GM18502 (cell line): ENCODE data around the gene VSIG1.
A peak's percentile ranks its signal among the peaks of the same experiment; 100 is the strongest.

Source experiments
- ATAC-seq: cut with Tn5 transposase; IDR thresholded peaks from one replicate; pipeline ENCODE4 v1.9.1; 2021; ENCODE audit warnings: mild to moderate bottlenecking; ENCODE audit not compliant: unreplicated experiment, poor library complexity

VSIG1 gene

DNA sequence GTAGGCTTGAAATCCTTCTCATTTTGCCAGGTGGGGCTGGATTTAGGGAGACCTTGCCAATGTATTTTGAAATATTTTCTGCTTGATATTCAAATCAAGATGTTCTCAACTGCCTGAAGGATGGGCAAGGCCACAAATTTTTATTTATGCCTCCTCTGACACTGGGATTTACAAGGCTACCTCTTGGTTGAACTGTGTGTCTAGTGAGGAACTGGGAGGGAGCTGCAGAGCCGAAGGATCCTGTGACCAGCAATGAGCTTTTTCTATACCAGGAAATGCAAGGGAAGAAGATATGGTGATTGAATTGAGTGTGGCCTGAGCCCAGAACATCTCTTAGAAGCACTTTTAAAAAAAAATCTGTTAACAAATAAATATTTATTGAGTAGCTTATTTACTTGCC, 14.9 kb downstream of the VSIG1 start:
- ATAC-seq, result no peak

DNA sequence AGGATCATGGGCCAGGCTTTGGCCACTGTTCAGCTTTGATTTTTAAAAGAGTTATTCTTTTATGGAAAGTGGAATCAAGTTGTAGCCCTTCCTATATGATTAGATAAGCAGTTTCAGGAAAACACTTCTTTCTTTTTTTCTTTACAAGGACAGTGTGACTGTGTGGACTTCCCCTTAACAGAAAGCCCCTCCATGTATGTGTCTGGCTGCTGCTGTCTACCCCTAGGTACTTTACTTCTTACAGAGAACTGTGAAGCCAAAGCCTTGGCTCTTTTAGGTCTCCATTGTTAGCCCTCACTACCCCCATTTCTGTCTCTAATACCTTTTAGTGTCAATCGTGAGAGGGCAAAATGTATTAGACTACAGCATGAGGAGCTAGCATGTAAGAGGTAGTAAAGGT, 19.1 kb downstream of the VSIG1 start:
- no peak for ATAC-seq

DNA sequence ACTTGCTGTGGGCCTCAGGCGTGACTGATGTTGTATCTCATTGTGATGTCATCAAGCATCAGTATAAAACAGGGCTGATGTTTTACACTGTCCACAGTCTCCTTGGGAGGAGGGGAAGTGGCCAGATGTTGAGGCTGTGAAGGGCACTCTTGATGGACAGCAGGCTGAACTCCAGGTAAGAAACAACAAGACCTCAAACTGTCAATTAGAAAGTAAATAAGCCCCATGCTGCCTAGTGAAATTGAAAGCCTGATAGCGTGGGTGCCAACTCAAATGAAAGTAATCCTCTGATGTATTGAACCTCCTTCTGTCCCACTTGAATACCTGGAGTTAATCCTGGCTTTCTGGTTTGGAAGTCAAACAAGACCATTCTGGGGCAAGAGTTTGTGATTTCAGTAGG, 19.7 kb downstream of the VSIG1 start:
- ATAC-seq, result no peak

DNA sequence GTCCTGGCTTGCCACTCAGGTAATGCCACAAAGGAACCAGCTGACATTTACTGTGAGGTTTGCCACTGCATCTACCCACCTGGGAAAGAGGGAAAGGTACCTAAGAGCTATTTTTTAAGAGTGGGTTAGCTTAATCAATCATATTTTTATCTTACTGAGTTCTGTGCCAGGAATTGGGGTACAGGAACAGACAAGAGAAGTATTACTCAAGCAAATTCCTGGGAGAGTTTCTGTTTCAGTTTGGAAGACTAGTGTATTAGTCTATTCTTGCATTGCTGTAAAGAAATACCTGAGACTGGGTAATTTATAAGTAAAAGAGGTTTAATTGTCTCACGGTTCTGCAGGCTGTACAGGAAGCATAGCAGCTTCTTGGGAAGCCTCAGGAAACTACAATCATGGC, 23.3 kb downstream of the VSIG1 start:
- no peak for ATAC-seq

DNA sequence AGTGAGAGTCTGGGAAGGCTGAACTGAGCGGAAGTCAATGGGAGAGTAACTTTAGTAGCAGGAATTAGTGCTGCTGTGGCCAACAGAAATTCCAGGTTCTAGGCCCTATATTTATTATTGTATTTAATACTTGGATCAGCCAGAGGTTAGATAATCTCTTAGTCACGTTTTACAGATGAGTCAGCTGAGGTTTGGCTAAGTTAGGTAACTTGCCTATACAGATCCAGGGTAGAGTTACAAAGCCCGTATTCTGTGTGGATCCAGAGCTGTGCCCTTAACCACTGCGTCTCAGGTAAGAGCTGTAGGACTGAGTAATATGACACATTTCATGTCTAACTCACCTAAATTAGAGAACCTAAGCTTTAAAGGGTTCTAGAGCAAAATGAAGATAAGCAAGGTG, 26.0 kb downstream of the VSIG1 start:
- ATAC-seq, result no peak

DNA sequence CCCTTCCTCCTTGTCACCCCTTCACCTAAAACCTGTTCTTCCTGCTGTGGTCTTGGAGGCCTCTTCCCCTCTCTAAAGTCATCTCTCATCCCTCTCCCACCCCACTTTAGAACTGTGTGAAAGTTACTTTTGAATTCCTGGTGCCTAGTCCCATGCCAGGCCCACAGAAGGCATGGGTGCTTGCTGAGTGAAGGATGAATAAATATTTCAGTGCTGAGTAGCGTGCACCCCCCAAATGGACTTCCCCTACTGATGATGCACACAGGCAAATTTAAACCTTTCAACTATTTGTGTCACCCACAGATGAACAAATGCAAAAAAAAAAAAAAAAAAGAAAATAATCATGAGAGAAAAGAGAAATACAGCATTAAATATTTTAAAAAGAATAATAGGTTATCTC, 26.7 kb downstream of the VSIG1 start:
- ATAC-seq, result no peak

DNA sequence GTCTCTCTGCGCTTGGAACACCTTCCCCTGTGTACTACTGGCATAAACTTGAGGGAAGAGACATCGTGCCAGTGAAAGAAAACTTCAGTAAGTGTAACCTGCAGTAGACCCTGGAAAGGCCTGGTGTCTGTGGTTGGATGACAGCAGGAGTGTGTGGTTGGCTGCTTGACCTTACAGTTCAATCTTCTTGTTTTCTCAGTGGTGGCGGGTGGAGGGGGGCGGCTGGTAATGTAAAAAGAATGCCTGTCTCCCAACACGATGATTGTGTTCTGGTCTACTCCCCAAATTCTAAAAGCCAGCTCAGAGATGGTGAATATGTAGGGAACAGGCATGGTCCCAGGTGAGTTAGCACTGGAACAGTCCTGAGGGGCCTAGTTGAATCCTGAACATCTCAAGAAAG, 27.9 kb downstream of the VSIG1 start:
- ATAC-seq, result no peak

DNA sequence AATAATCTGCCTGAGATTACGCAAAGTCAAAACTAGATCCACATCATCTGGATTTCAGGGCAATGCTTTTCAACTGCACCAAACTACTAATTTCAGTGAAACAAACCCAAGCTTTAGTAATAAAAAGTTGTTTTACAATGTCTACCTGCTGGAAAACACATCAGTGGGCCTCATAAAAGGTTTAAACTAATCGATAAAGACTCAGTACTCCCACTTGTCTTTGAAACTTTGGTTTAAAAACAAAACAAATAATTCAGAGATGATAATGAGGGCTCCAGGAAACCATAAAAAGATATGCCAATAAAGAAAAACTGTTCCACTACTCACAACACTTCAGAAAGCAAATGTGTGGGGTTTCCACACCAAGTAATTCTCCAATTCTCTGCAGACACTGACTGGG, 36.2 kb downstream of the VSIG1 start:
- no peak for ATAC-seq

DNA sequence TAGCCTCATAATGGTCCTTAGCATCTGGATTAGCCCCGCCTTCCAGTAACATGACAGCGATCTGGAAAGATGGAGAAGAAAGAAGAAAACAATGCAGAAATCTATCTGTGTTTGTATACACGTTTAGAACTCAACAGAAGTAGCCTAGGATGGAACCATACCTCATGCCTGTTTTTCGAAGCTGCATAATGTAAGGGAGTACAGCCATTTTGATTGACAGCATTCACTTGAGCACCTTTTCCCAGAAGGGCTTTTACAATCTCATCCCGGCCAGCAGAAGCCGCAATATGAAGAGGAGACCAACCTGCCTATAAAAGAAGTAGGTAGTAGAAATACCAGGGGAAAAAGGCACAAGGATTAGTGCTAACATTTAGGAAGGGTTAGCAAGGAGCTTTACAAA, 42.9 kb downstream of the VSIG1 start:
- ATAC-seq, result no peak

DNA sequence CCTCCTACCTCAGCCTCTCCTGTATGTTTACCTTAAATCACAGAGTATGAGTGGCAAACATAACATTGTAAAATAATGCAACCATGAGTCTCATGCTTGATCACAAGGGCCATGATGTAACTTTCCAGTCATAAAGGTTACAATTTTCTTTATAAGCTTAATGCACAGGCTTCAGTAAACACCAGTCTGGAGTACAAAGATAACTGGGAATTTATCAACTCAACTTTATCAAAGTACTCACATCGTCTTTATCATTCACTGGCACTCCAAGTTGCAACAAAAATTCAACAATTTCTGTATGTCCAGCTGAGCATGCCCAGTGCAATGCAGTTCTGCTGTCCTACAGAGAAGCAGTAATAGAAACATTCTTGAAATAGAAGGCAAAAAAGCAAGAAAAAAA, 43.6 kb downstream of the VSIG1 start:
- ATAC-seq, result no peak

DNA sequence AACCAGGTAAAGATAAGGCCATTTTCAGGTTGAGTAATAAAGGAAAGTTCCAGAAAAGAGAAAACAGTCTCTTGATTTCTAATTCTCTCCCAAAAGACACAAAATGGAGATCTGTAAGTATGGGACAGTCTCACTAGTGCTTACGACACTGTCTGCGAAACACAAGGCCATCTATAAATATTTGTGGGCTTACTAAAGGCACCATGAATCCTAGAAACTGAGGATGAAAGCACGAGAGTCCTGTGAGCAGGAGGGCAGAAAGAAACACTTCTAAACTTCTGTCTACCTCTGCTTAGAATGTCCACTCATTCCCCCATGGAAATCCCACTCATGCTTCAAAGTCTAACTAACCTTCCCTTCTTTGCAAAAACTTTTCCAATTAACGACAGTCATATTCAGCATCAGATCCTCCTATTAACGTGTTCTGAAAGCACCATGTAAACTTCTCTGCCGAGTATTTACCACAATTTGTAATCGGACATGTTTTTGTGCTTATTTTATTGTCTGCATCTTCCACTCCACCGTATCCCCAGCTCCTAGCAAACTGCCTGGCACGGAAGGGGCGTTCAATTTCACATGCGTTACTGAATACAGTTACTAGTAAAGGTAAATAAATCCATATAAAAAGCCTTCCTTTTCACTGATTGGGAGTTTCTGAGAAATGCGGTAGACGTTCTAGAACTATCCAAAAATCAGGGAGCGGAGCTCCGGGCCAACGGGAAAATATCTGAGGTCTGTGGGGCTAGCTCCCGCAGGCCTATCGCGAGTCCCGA, 45.8 kb downstream of the VSIG1 start:
- ATAC-seq, result peak; percentile 9

DNA sequence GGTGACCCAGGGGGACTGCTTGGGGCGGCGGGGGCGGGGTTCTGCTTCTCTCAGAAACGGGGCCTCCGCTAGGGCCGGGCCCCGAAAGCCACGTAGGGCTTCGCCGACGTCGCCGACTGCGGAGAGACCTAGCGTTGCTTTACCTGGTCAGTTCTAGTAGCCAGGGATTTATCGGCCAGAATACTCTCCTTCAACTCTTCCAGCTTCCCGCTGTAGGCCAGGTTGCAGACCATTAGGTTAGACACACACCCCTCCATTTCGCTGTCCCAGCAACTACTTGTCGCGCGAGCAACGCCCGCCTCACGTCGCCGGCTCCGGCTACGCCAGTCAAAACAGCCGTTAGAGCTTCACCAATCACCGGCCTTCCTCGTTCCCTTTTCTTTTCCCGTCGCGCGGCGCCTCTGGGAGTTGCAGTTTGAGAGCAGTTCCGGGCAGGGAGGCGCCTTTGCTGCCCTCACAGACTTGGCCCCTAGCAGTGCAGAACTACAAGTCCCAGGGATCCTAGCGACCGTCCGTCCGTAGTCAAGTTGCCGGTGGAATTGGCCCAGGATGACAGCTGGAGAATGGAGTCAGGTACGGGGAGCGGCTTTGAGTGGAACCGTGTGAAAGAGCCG, 46.5 kb downstream of the VSIG1 start, which contains the start of the genes ATG4A and PSMD10:
Gene ATG4A, plus strand, starts transcription at position 515 of the 614 bp plus-strand sequence. Its CDS starts 49 bp downstream, at position 564.
Gene PSMD10, minus strand, starts transcription at position 279 of the 614 bp plus-strand sequence. Its CDS starts 22 bp downstream, at position 257.
- peak; percentile 94 for ATAC-seq

DNA sequence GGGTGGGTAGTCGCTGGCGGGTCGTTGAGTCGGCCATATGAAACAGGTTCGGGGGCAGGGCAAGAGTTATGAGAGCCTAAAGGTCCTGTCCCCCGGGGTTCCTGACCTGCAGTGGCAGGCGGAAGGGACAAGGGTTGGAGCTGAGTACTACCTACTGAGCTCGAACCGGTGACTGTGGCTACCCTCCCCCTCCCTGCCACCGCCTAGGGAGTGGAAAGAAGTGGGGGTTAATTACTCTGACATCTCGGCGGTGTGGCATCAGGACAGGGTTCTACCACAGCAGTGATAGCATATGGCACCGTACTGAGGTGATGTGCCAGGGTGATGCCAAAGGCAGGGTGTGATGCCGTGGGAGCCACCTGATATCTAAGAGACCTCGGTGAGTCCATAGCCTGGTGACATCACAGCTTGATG, 47.0 kb downstream of the VSIG1 start:
- ATAC-seq, result peak; percentile 47

DNA sequence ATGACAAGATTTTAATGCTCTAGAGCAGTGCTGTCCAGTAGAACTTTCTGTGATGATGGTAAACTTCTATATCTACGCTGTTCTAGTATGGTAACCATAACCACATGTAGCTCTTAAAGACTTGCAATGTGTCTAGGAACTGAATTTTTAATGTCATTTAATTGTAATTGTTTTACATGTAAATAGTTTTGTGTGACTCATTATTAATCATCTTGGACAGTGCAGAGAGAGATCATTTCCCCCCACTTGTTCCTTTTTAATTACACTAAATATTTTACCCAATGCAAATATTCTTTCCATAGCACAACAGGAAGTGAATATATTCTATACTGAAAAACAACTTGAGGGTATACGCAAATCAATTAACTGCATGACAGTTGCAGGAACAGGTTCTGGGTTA, 52.5 kb downstream of the VSIG1 start:
- ATAC-seq, result no peak

DNA sequence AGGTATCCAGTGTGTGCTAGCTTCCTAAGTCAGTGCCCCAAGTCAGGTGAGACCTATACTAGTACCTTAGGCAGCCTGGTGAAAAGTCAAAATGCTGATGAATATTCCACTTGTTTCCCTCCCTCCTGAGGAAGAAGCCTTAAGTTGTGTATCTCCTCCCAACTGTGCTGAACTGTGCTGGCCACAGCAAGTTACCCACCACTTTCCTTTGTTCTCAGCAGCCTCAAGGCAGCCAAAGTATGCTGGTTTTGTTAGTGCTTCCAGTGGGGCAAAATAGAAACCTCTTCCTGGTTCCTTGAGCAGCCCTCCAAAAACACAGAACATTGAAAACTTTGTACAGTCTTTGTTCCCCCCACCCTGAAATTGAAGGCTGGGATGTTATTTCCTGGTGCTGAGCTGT, 60.6 kb downstream of the VSIG1 start:
- ATAC-seq, result no peak

DNA sequence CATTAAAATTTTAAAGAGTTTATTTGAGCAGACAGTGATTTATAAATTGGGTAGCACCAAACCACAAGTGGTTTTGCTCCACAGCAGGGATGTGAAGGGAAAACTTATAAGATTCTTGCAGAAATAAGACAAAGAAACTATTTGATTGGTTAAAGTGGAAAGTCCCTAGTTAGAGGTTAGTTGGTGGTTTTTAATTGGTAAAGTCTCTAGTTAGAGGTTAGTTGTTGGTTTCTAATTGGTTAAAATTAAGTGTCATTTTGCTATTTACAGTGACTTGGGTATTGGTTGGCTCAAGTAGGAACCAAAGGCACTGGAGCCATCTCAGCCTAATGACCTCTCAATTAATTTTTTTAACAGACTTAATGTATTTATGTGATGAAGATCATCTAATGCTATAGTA, 69.7 kb downstream of the VSIG1 start:
- ATAC-seq, result no peak

DNA sequence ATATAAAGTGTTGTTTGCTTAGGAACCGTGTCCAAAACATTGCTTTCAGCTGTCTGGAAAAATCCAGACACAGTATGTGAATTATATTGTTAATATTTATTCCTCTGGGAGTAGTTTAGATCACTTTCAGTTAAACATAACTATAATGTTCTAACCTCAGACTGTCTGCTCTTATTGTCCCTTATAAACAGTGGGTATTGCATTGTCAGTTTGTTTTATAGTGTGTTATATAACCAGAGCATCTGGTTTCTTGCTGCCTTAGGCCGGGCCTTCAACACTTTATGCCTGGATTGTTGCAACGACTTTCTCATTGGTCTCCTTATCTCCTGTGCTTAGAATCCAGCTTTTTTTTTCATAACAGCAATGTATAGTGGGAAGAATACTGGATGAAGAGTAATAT, 73.1 kb downstream of the VSIG1 start:
- no peak for ATAC-seq

DNA sequence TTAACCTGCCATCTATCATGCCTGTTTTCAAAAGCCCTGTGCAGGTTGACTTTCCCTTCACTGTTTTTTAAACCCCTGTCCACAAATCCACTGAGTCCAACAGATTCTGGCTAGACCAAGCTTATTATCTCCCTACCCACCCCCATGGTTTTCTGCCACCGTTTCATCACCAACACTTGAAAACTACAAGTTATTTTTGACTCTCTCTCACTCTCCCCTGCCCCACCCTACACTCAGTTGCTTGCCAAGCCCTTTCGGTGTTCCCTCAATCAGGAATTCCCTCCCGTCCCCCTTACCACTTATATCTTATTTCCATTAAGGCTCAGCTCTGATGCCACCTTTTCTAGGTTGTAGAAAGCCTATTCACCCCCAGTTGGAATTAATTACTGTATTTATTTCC, 76.4 kb downstream of the VSIG1 start:
- no peak for ATAC-seq

DNA sequence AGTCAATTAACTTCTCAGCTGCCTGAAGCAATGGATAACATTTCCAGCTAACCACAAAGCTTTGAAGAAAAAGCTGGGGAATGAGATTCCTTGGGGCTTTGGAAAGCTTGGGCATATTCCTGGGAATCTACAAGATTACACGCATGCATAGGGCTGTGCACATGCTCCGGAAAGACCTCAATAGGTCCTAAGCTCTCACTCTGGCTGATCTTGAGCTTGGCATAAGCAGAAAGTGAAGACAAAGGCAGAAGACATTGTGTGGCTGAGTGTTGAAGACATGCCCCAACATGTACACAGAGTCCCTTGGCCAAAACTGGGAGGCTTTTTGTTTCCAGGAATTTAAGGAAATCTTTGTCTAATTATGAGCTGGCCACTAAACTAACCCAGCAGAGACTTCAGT, 77.9 kb downstream of the VSIG1 start:
- no peak for ATAC-seq

DNA sequence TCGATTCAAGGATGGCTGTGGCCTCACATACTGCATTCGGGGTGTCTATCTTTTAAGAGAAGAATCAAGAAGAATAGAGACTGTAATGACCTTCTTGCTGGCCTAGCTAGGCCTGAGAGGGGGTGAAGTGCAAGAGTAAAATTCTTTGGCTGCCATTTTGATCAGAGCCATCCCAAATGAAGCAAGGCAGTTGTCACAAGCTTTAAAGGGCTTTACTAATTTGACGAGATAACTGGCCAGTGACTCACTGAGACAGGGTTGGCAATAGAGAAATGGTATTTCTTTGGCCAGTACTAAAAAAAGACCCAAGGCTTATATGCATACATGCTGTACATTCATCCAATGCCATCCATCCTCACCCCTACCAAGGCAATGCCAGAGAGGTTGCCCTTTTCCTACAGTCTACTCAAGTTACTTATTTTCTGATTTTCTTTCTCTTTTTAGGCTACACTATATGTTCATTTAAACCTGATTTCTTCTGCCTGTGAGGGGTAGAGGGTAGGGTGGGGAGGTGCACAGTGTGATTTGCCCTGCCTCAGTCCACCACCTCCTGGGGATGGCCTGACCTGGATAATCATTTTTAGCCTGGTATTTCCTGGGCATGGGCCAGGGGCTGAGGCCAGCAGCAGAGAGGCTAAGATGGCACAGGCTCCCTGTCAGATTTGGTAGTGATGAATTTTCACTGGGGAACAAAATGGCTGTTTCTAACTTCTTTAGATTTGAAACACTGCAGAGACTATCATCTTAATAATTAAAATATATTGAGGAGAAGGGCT, 78.9 kb downstream of the VSIG1 start:
- ATAC-seq, result no peak

DNA sequence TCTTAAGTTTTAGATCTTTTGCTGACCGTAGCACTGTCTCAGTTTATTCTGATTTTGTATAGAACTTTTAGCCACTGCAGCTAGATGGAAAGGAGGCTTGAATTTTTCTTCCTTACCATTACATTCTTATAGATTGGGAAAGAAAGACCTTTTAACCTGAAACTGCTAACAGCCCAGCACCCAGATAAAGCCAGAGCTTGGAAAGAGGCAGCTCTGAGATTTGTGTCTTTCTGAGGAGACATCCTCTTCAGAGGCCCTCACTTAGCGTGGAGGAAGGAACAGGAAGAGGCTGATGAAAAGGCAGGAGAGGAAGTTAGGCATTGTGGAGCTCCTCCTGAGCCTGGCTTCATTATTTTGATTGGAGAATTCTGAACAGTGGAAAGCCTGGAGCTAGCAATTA, 81.8 kb downstream of the VSIG1 start:
- no peak for ATAC-seq
